IMR-90 (cell line): ENCODE data around the gene FHDC1. TPM values are rescaled to one million over a fixed set of nuclear protein-coding genes. Genes with fewer than 3 reads are reported as not detected.

Experiments
- ATAC-seq: fragments of 200-7000 bp; cut with Tn5 transposase; 2 replicates; pipeline ENCODE4 v1.9.1; 2020; ENCODE audit warnings: low read depth, mild to moderate bottlenecking, moderate library complexity
- BruUV-seq: library from RNA; stranded (reverse); fragments of 400-500 nt; replicated peaks from 2 replicates; lab custom pipeline; 2021; lab: Mats Ljungman, UMichigan
- CTCF ChIA-PET: fragments of 300-600 bp; formaldehyde crosslinking; extraction: SDS; loops from one replicate; lab custom pipeline; 2021; ENCODE audit warnings: antibody characterized with exemption; lab: Yijun Ruan, JAX
- POLR2A ChIA-PET: fragments of 300-600 bp; sonication (Branson Sonifier 250); formaldehyde crosslinking; loops from one replicate; lab custom pipeline; 2022; ENCODE audit warnings: antibody characterized with exemption; ENCODE audit not compliant: unreplicated experiment; lab: Charles Lee
- DNase-seq: peaks from one replicate; pipeline ENCODE4 v3.0.0; 2013
- H2AFZ ChIP-seq: replicated peaks from 2 replicates; pipeline ENCODE3; 2013; ENCODE audit warnings: low read length, mild to moderate bottlenecking; ENCODE audit not compliant: poor library complexity
- H2AK5ac ChIP-seq: 2 replicates; pipeline ENCODE4 v1.6.1; 2013; ENCODE audit warnings: low read depth, low read length, inconsistent platforms
- H2AK9ac ChIP-seq: replicated peaks from 2 replicates; pipeline ENCODE3; 2013; ENCODE audit warnings: mild to moderate bottlenecking, low read depth, low read length, moderate library complexity; ENCODE audit not compliant: poor library complexity
- H2BK120ac ChIP-seq: 2 replicates; pipeline ENCODE4 v1.6.1; 2013; ENCODE audit warnings: low read depth, low read length, inconsistent platforms
- H2BK15ac ChIP-seq: 3 replicates; pipeline ENCODE4 v1.6.1; 2013; ENCODE audit warnings: low read depth, low read length, inconsistent platforms
- H2BK20ac ChIP-seq: 2 replicates; pipeline ENCODE4 v1.6.1; 2013; ENCODE audit warnings: low read depth, mild to moderate bottlenecking, inconsistent platforms, low read length, moderate library complexity
- H2BK5ac ChIP-seq: 2 replicates; pipeline ENCODE4 v1.6.1; 2013; ENCODE audit warnings: mild to moderate bottlenecking, low read depth, low read length, inconsistent platforms; ENCODE audit not compliant: poor library complexity, severe bottlenecking
- H3K14ac ChIP-seq: replicated peaks from 2 replicates; pipeline ENCODE4 v1.6.1; 2013; ENCODE audit warnings: low read depth, low read length, inconsistent platforms
- H3K18ac ChIP-seq: 2 replicates; pipeline ENCODE4 v1.6.1; 2013; ENCODE audit warnings: low read depth, low read length, control low read depth
- H3K23ac ChIP-seq: 2 replicates; pipeline ENCODE4 v1.6.1; 2013; ENCODE audit warnings: low read depth, low read length, inconsistent platforms
- H3K27ac ChIP-seq: 2 replicates; pipeline ENCODE4 v1.5.1; 2013; ENCODE audit warnings: mild to moderate bottlenecking, control low read depth, low read length; ENCODE audit not compliant: insufficient read depth
- H3K27me3 ChIP-seq: 2 replicates; pipeline ENCODE4 v1.6.1; 2013; ENCODE audit warnings: low read length; ENCODE audit not compliant: control insufficient read depth, insufficient read depth
- H3K36me3 ChIP-seq: 2 replicates; pipeline ENCODE4 v1.6.1; 2013; ENCODE audit warnings: low read length, mixed read lengths; ENCODE audit not compliant: control insufficient read depth, insufficient read depth
- H3K4ac ChIP-seq: 2 replicates; pipeline ENCODE4 v1.6.1; 2013; ENCODE audit warnings: low read depth, low read length, inconsistent platforms
- H3K4me1 ChIP-seq: 2 replicates; pipeline ENCODE4 v1.6.1; 2013; ENCODE audit warnings: low read length, mixed read lengths; ENCODE audit not compliant: control insufficient read depth, insufficient read depth
- H3K4me2 ChIP-seq: 2 replicates; pipeline ENCODE4 v1.6.1; 2013; ENCODE audit warnings: low read depth, mild to moderate bottlenecking, control low read depth, low read length, moderate library complexity
- H3K4me3 ChIP-seq: 2 replicates; pipeline ENCODE4 v1.5.1; 2013; ENCODE audit warnings: low read depth, mild to moderate bottlenecking, control low read depth, low read length, moderate library complexity; ENCODE audit not compliant: insufficient read depth
- H3K56ac ChIP-seq: 2 replicates; pipeline ENCODE4 v1.6.1; 2013; ENCODE audit warnings: low read length, inconsistent platforms; ENCODE audit not compliant: insufficient read depth; ENCODE audit errors: extremely low read depth
- H3K79me1 ChIP-seq, 2 experiments: 2 replicates each; pipeline ENCODE4 v1.6.1; 2013; ENCODE audit warnings: low read length in 2 of 2, inconsistent platforms in 1 of 2, low read depth in 1 of 2
- H3K9ac ChIP-seq: 2 replicates; pipeline ENCODE4 v1.6.1; 2013; ENCODE audit warnings: low read depth, low read length, control low read depth
- H3K9me1 ChIP-seq: 2 replicates; pipeline ENCODE4 v1.6.1; 2013; ENCODE audit warnings: low read length, inconsistent platforms; ENCODE audit not compliant: insufficient read depth
- H3K9me3 ChIP-seq: 2 replicates; pipeline ENCODE4 v1.6.1; 2013; ENCODE audit warnings: low read length; ENCODE audit not compliant: control insufficient read depth, insufficient read depth
- H4K20me1 ChIP-seq: 2 replicates; pipeline ENCODE4 v1.6.1; 2013; ENCODE audit warnings: low read length, inconsistent platforms; ENCODE audit not compliant: insufficient read depth
- H4K5ac ChIP-seq: 2 replicates; pipeline ENCODE4 v1.6.1; 2013; ENCODE audit warnings: mild to moderate bottlenecking, low read depth, low read length, control low read depth
- H4K8ac ChIP-seq, 2 experiments: 2 replicates each; pipeline ENCODE4 v1.6.1; 2013; ENCODE audit warnings: low read depth in 2 of 2, low read length in 2 of 2, control low read depth in 1 of 2, inconsistent platforms in 1 of 2
- H4K91ac ChIP-seq: 2 replicates; pipeline ENCODE4 v1.6.1; 2013; ENCODE audit warnings: low read depth, low read length, inconsistent platforms; ENCODE audit not compliant: insufficient read depth
- BHLHE40 ChIP-seq: fragments of 150-350 bp; IDR thresholded peaks from 2 replicates; pipeline ENCODE4 v1.6.1; 2016; ENCODE audit warnings: mild to moderate bottlenecking, low read depth, low read length
- CEBPB ChIP-seq: IDR thresholded peaks from 2 replicates; pipeline ENCODE4 v1.6.1; 2012; ENCODE audit warnings: low read depth, low read length, improper control_type of control experiment
- CHD1 ChIP-seq: IDR thresholded peaks from 2 replicates; pipeline ENCODE4 v1.6.1; 2012; ENCODE audit warnings: low read depth, low read length, improper control_type of control experiment
- CTCF ChIP-seq: conservative IDR thresholded peaks from 2 replicates; pipeline ENCODE4 v1.5.1; 2012; ENCODE audit warnings: mild to moderate bottlenecking, low read depth, low read length, improper control_type of control experiment
- ELK1 ChIP-seq: fragments of 150-350 bp; IDR thresholded peaks from 2 replicates; pipeline ENCODE4 v1.6.1; 2016; ENCODE audit warnings: low read depth, mild to moderate bottlenecking, low read length, moderate library complexity, borderline replicate concordance
- MAZ ChIP-seq: IDR thresholded peaks from 2 replicates; pipeline ENCODE4 v1.6.1; 2012; ENCODE audit warnings: low read depth, mild to moderate bottlenecking, low read length, improper control_type of control experiment, moderate library complexity, borderline replicate concordance
- MXI1 ChIP-seq: IDR thresholded peaks from 2 replicates; pipeline ENCODE4 v1.6.1; 2012; ENCODE audit warnings: low read depth, mild to moderate bottlenecking, low read length, moderate library complexity, borderline replicate concordance
- NFE2L2 ChIP-seq: fragments of 150-350 bp; IDR thresholded peaks from 2 replicates; pipeline ENCODE4 v1.6.1; 2016; ENCODE audit warnings: low read depth, mild to moderate bottlenecking, low read length
- POLR2A ChIP-seq: IDR thresholded peaks from 2 replicates; pipeline ENCODE4 v1.6.1; 2012; ENCODE audit warnings: mild to moderate bottlenecking, low read depth, low read length
- RAD21 ChIP-seq: IDR thresholded peaks from 2 replicates; pipeline ENCODE4 v1.6.1; 2012; ENCODE audit warnings: low read length, improper control_type of control experiment
- RCOR1 ChIP-seq: IDR thresholded peaks from 2 replicates; pipeline ENCODE4 v1.6.1; 2012; ENCODE audit warnings: mild to moderate bottlenecking, low read length, improper control_type of control experiment; ENCODE audit not compliant: insufficient replicate concordance
- RFX5 ChIP-seq: IDR thresholded peaks from 2 replicates; pipeline ENCODE4 v1.8.0; 2012; ENCODE audit warnings: low read depth, mild to moderate bottlenecking, low read length, moderate library complexity
- SMC3 ChIP-seq: fragments of 150-350 bp; IDR thresholded peaks from 2 replicates; pipeline ENCODE4 v1.6.1; 2016; ENCODE audit warnings: low read depth, mild to moderate bottlenecking, antibody characterized with exemption, low read length, moderate library complexity
- USF2 ChIP-seq: fragments of 150-350 bp; IDR thresholded peaks from 2 replicates; pipeline ENCODE4 v1.6.1; 2017; ENCODE audit warnings: mild to moderate bottlenecking, antibody characterized with exemption, low read length, low read depth
- WGBS, 2 experiments: methylation state at CpG; one replicate each; pipeline versions ENCODE4 v1.1.5 to v1.1.7; 2013; ENCODE audit warnings: missing lambda C conversion rate in 2 of 2; ENCODE audit not compliant: insufficient read length in 1 of 2; ENCODE audit errors: extremely low coverage in 2 of 2; 5-methylcytosine and 5-hydroxymethylcytosine counted together
- dilution Hi-C: fragments of 300-500 bp; cut with HindIII; formaldehyde crosslinking; loops from one replicate; pipeline ENCODE4 v1.14.3; 2018; ENCODE audit warnings: low sequenced_read_pairs; ENCODE audit not compliant: unreplicated experiment
- in situ Hi-C: fragments of 300-500 bp; cut with MboI; formaldehyde crosslinking; loops from 3 replicates; pipeline ENCODE4 v1.14.3; 2019; ENCODE audit warnings: low sequenced_read_pairs, inconsistent platforms, mixed read lengths
- intact Hi-C: fragments of 100-400 bp; cut with micrococcal nuclease; formaldehyde crosslinking; loops from 2 replicates; pipeline ENCODE4 v1.10.0; 2022
- polyA plus RNA-seq, 3 experiments: library from polyadenylated mRNA; depleted of rRNA; stranded (reverse); fragments of >200 nt; gene quantifications; 2 replicates each; pipeline ENCODE4 v1.2.3, GENCODE V29; 2012; ENCODE audit warnings: low replicate concordance in 1 of 3
- total RNA-seq: library from RNA; depleted of rRNA; stranded (reverse); fragments of >200 nt; gene quantifications from 2 replicates; pipeline ENCODE4 v1.2.3, GENCODE V29; 2012

FHDC1 gene
- total and polyA plus RNA-seq, 2 of the 4 experiments (the other 2 are of a cell fraction), result under 0.01 to 0.09 TPM

GRCh38 chr4:152974468-152975379, 38.6 kb downstream of the FHDC1 start:
- H2BK15ac ChIP-seq, result no peak overlapping the region
- 81% methylated on average over 3 of the region's 28 CpGs; no CpG with 5 or more reads in 1 of the 2 experiments for WGBS, 2 experiments
- H3K14ac ChIP-seq, result no peak overlapping the region
- no peaks in the 10 kb centered on the region for H3K36me3 ChIP-seq
- ATAC-seq, result no peak
- H4K8ac ChIP-seq, result no peak overlapping the region
- no peak overlapping the region for H4K91ac ChIP-seq
- no peak overlapping the region for H3K23ac ChIP-seq
- in situ Hi-C loops (no loop called here), intact Hi-C loops (no loop called here), dilution Hi-C loops (no loop called here)
- ChIA-PET CTCF (interaction anchor here (1.2 kb wide), 1 partner anchor 153 kb away, joined by 4 read pairs; no protein-coding TSS in a partner anchor), POLR2A (no interaction called here)
- DNase-seq, result no peak
- H3K9ac ChIP-seq, result no peak overlapping the region
- H4K20me1 ChIP-seq, result no peaks in the 10 kb centered on the region
- H3K4me2 ChIP-seq, result no peak overlapping the region
- peaks cover 5% of the 10 kb centered on the region for H3K4me1 ChIP-seq
- H3K4me3 ChIP-seq, result no peak overlapping the region
- no peak overlapping the region for H2AK9ac ChIP-seq
- peaks cover 8% of the 10 kb centered on the region for H3K9me1 ChIP-seq
- H3K4ac ChIP-seq, result no peak overlapping the region
- H3K56ac ChIP-seq, result no peak overlapping the region
- H2BK20ac ChIP-seq, result no peak overlapping the region
- H3K79me1 ChIP-seq, result no peaks in the 10 kb centered on the region
- no peak overlapping the region for H3K18ac ChIP-seq
- peaks cover 9% of the 10 kb centered on the region for H3K27me3 ChIP-seq
- no peak overlapping the region for H3K27ac ChIP-seq
- H3K9me3 ChIP-seq, result no peaks in the 10 kb centered on the region
- no peak overlapping the region for H2AK5ac ChIP-seq
- no TSS peak for BruUV-seq
- peak overlapping the region; percentile 18 for H2AFZ ChIP-seq
- H2BK5ac ChIP-seq, result no peak overlapping the region
- H4K5ac ChIP-seq, result no peak overlapping the region
- H2BK120ac ChIP-seq, result no peak overlapping the region
- TF ChIP-seq MAZ (no peak), CTCF (no peak), POLR2A (no peak), RAD21 (no peak), MXI1 (no peak), NFE2L2 (no peak), USF2 (no peak), RFX5 (no peak), CEBPB (no peak), BHLHE40 (no peak), SMC3 (no peak), RCOR1 (no peak), CHD1 (no peak), ELK1 (no peak)
